Heart left ventricle (tissue), 13 donors: ENCODE results near the gene PCDHGA3.

Source experiments
- POLR2A ChIP-seq, 2 donors: fragments of 450-650 bp; IDR thresholded peaks; one replicate each; pipeline ENCODE4 v1.6.1; 2017; ENCODE audit warnings: antibody characterized with exemption in 2 of 2, mild to moderate bottlenecking in 2 of 2, moderate library complexity in 2 of 2
- TF ChIP-seq, protein P1 (sequence below), 12 donors: fragments of 200-600 bp; sonication (generic) in 4 of 12; IDR thresholded peaks; one replicate each; pipeline versions ENCODE4 v1.5.0 to v1.8.0; 2018 to 2022; ENCODE audit warnings: antibody characterized with exemption in 12 of 12, mild to moderate bottlenecking in 5 of 12
- donor health status: ischemic (EF 13 %, LVEDD 7.1; RV severe dilation, severe dysfunction).
- donor health status: DM: no; HTN: yes; CAD: no.
- donor health status: DM: no; HTN: no; CAD: no.
- donor health status: ischemic (EF 25% LVEDD 6.9; RV normal size, moderate dysfunction).
- donor health status: ischemic (EF 25% LVEDD 5.7; RV mildly dilated, moderate dysfunction).
- donor health status: ischemic (EF 35%, LVEDD 5.7; RV mildly dilated, moderate dysfunction).
- donor health status: nonischemic (EF 11% LVEDD 7.7; RV severe dilation, severe dysfunction).
- donor health status: DM: yes; HTN: yes; CAD: no.
- donor health status: PGD.
- donor health status: ischemic (EF 29% LVEDD 5.4; RV normal size, mild dysfunction).
- donor health status: nonischemic (EF 23%, LVEDD 6.1; RV moderate dilation, normal function).

DNA sequence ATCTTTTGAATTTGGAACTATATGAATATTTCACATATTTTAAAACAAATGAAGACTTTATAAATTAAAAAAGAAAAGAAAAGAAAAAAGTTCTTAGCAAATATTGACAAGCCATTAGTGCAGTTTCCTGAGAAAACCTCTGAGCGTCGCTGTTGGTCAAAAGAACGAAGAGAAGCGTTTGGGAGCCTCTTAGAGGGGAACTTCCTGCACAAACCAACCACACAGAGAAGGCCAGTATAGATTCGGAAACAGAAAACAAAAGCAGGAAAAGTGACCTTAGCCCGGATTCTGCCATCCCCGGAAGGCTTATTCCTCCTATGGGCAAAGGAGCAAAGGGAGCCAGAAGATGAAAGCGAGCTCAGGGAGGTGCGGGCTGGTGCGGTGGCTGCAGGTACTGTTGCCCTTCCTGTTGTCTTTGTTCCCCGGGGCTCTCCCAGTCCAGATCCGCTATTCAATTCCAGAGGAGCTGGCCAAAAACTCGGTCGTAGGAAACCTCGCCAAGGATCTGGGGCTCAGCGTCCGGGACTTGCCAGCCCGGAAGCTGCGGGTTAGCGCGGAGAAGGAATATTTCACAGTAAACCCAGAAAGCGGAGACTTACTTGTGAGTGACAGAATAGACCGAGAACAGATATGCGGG lies 16.3 kb downstream of the PCDHGA3 start, which contains the start of gene PCDHGB2:
- TF ChIP-seq, protein P1, sequence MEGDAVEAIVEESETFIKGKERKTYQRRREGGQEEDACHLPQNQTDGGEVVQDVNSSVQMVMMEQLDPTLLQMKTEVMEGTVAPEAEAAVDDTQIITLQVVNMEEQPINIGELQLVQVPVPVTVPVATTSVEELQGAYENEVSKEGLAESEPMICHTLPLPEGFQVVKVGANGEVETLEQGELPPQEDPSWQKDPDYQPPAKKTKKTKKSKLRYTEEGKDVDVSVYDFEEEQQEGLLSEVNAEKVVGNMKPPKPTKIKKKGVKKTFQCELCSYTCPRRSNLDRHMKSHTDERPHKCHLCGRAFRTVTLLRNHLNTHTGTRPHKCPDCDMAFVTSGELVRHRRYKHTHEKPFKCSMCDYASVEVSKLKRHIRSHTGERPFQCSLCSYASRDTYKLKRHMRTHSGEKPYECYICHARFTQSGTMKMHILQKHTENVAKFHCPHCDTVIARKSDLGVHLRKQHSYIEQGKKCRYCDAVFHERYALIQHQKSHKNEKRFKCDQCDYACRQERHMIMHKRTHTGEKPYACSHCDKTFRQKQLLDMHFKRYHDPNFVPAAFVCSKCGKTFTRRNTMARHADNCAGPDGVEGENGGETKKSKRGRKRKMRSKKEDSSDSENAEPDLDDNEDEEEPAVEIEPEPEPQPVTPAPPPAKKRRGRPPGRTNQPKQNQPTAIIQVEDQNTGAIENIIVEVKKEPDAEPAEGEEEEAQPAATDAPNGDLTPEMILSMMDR (IDR thresholded peaks at IDR 0.05), result peak in 10 of 12 donors; percentile 28 to 58 (median 48)
- TF ChIP-seq POLR2A (IDR thresholded peaks at IDR 0.05), result no peak
